Natural killer cell (primary cell): ENCODE results near the gene TEX14. TPM values are rescaled to one million over a fixed set of nuclear protein-coding genes. Genes with fewer than 3 reads are reported as not detected.

Experiments used
- ATAC-seq, 3 donors: fragments of 150-1000 bp in 2 of 3; fragments of 200-7000 bp in 1 of 3; cut with Tn5 transposase; 1 replicate in 1 of 3; 2 replicates in 2 of 3; pipeline ENCODE4 v1.10.0; 2021; ENCODE audit warnings: mild to moderate bottlenecking in 2 of 3, moderate library complexity in 2 of 3
- DNase-seq, 2 donors: peaks; one replicate each; pipeline versions ENCODE4 v3.0.0 to v3.0.0-alpha.2; 2013 to 2021; ENCODE audit warnings: mixed read lengths in 1 of 2
- H3K27ac ChIP-seq: one replicate; pipeline ENCODE4 v1.5.1; 2013; ENCODE audit warnings: mild to moderate bottlenecking, low read length
- H3K27me3 ChIP-seq: one replicate; pipeline ENCODE4 v1.6.1; 2013; ENCODE audit warnings: low read length; ENCODE audit not compliant: control insufficient read depth, insufficient read depth
- H3K36me3 ChIP-seq: one replicate; pipeline ENCODE4 v1.6.1; 2013; ENCODE audit warnings: low read length; ENCODE audit not compliant: control insufficient read depth, insufficient read depth
- H3K4me1 ChIP-seq: one replicate; pipeline ENCODE4 v1.6.1; 2013; ENCODE audit warnings: low read length; ENCODE audit not compliant: control insufficient read depth, insufficient read depth
- H3K4me3 ChIP-seq: one replicate; pipeline ENCODE4 v1.5.1; 2013; ENCODE audit warnings: low read length
- H3K9me3 ChIP-seq: one replicate; pipeline ENCODE4 v1.6.1; 2013; ENCODE audit warnings: low read length; ENCODE audit not compliant: control insufficient read depth, insufficient read depth
- H3K27ac Mint-ChIP-seq, 2 donors: one replicate each; pipeline ENCODE4 v1.8.0; 2022; ENCODE audit warnings: mild to moderate bottlenecking in 2 of 2, mixed read lengths in 2 of 2, moderate library complexity in 1 of 2
- H3K27me3 Mint-ChIP-seq, 2 donors: one replicate each; pipeline ENCODE4 v1.8.0; 2022; ENCODE audit warnings: low read depth in 2 of 2, mixed read lengths in 2 of 2
- H3K36me3 Mint-ChIP-seq: one replicate; pipeline ENCODE4 v1.8.0; 2022; ENCODE audit warnings: mixed read lengths
- H3K4me1 Mint-ChIP-seq, 2 donors: one replicate each; pipeline ENCODE4 v1.8.0; 2022; ENCODE audit warnings: mixed read lengths in 2 of 2
- H3K4me3 Mint-ChIP-seq: one replicate; pipeline ENCODE4 v1.8.0; 2022; ENCODE audit warnings: mild to moderate bottlenecking, moderate library complexity, mixed read lengths
- H3K9me3 Mint-ChIP-seq, 2 donors: one replicate each; pipeline ENCODE4 v1.8.0; 2022; ENCODE audit warnings: mixed read lengths in 2 of 2
- WGBS: methylation state at CpG from one replicate; pipeline ENCODE4 v1.1.7; 2013; ENCODE audit warnings: missing lambda C conversion rate; ENCODE audit not compliant: insufficient coverage; 5-methylcytosine and 5-hydroxymethylcytosine counted together
- intact Hi-C: fragments of 100-400 bp; cut with micrococcal nuclease; formaldehyde crosslinking; loops from one replicate; pipeline ENCODE4 v1.14.2; 2022
- total RNA-seq, 4 donors: library from RNA; stranded (reverse); fragments of 120-200 nt in 1 of 4; gene quantifications; one replicate each; pipeline versions ENCODE4 v1.2.3 to v1.2.4, GENCODE V29; 2013 to 2022
- TF ChIP-seq, protein P1 (sequence below): fragments of 200-600 bp; IDR thresholded peaks from one replicate; pipeline ENCODE4 v1.8.0; 2022; ENCODE audit warnings: antibody characterized with exemption

The TEX14 gene
- total RNA-seq, 3 donors from 2014 or later (not counting 1 experiment from before 2014, with no cell fraction given) = 0.29 to 1.1 (median 0.89) TPM

DNA sequence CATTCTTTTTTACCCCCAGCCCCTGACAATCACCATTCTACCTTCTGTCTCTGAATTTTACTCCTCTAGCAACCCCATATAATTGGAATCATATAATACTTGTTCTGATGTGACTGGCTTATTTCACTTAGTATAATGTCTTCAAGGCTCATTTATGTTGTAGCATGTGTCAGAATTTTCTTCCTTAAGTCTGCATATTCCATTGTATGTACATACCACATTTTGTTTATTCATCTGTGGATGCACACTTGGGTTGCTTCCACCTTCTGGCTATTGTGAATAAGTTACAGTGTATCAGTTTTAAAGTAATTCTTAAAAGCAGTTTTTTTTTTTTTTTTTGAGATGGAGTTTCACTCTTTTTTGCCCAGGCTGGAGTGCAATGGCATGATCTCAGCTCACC lies 39.1 kb upstream of the TEX14 start:
- no peak for DNase-seq
- Histone ChIP-seq H3K27me3 (no peaks in the 10 kb centered on the region), H3K4me1 (no peaks in the 10 kb centered on the region), H3K9me3 (no peaks in the 10 kb centered on the region), H3K4me3 (no peak overlapping the region), H3K36me3 (peaks cover 6% of the 10 kb centered on the region), H3K27ac (no peak overlapping the region)
- no peaks in the 10 kb centered on the region for H3K27me3 Mint-ChIP-seq
- H3K4me3 Mint-ChIP-seq = no peak overlapping the region
- no peak overlapping the region for H3K27ac Mint-ChIP-seq
- intact Hi-C loops = no loop called here
- TF ChIP-seq, protein P1, sequence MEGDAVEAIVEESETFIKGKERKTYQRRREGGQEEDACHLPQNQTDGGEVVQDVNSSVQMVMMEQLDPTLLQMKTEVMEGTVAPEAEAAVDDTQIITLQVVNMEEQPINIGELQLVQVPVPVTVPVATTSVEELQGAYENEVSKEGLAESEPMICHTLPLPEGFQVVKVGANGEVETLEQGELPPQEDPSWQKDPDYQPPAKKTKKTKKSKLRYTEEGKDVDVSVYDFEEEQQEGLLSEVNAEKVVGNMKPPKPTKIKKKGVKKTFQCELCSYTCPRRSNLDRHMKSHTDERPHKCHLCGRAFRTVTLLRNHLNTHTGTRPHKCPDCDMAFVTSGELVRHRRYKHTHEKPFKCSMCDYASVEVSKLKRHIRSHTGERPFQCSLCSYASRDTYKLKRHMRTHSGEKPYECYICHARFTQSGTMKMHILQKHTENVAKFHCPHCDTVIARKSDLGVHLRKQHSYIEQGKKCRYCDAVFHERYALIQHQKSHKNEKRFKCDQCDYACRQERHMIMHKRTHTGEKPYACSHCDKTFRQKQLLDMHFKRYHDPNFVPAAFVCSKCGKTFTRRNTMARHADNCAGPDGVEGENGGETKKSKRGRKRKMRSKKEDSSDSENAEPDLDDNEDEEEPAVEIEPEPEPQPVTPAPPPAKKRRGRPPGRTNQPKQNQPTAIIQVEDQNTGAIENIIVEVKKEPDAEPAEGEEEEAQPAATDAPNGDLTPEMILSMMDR = no peak
- no peaks in the 10 kb centered on the region for H3K36me3 Mint-ChIP-seq
- ATAC-seq = no peak
- no peaks in the 10 kb centered on the region for H3K9me3 Mint-ChIP-seq
- peaks cover 0 to 5% of the 10 kb centered on the region in 2 donors for H3K4me1 Mint-ChIP-seq

DNA sequence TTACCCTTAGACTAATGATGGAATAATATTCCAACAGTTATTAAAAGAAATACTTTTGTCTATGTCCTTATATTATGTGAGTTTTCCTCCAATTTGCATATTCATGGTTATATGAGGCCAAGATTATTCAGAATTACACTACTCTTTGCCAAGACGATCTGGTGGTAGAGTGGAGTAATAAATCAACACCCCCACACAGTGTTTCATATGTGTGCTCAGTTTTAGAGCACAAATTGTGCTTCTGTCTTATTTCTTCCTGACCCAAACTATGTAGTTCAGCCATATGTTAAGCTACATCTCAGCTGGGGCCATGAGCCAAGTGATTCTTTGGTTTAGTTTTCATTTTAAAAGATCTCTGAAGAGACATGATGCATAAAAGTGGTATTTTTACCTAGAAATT lies 37.0 kb upstream of the TEX14 start:
- no peaks in the 10 kb centered on the region for H3K9me3 Mint-ChIP-seq
- no CpG with 5 or more reads among the region's 1 CpG for WGBS
- intact Hi-C loops = no loop called here
- H3K4me3 Mint-ChIP-seq = no peak overlapping the region
- DNase-seq (no peak), ATAC-seq (no peak)
- no peaks in the 10 kb centered on the region for H3K27me3 Mint-ChIP-seq
- Histone ChIP-seq H3K9me3 (no peaks in the 10 kb centered on the region), H3K4me3 (no peak overlapping the region), H3K27me3 (no peaks in the 10 kb centered on the region), H3K4me1 (no peaks in the 10 kb centered on the region), H3K36me3 (peaks cover 6% of the 10 kb centered on the region), H3K27ac (no peak overlapping the region)
- H3K4me1 Mint-ChIP-seq = peaks cover 0 to 5% of the 10 kb centered on the region in 2 donors
- TF ChIP-seq, protein P1 = no peak
- peaks cover 13% of the 10 kb centered on the region for H3K36me3 Mint-ChIP-seq
- H3K27ac Mint-ChIP-seq = no peak overlapping the region

DNA sequence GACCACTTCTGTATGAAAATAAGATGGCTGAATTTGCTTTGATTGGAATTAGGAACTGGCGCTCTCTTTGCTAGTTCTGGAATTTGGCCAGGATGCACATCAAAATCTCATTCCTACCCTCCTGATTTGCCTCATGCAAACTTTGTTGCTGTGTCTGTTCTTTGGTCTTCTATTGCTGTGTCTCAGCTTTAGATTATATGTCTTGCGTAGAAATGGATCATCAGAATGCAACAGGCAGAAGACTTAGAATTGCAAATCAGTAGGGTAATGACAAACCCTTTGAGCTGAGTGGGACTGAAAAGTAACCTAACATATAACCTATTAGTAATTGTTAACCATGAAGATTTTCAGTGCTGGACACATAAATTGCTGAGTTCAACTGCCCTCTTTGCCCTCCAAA lies 30.9 kb upstream of the TEX14 start:
- Histone ChIP-seq H3K4me1 (no peaks in the 10 kb centered on the region), H3K4me3 (no peak overlapping the region), H3K9me3 (no peaks in the 10 kb centered on the region), H3K27me3 (no peaks in the 10 kb centered on the region), H3K27ac (no peak overlapping the region), H3K36me3 (peaks cover 18% of the 10 kb centered on the region)
- intact Hi-C loops = no loop called here
- no peaks in the 10 kb centered on the region for H3K27me3 Mint-ChIP-seq
- ATAC-seq (no peak), DNase-seq (no peak)
- no peaks in the 10 kb centered on the region for H3K9me3 Mint-ChIP-seq
- no peak overlapping the region for H3K27ac Mint-ChIP-seq
- WGBS = 100% methylated on average over 2 of the region's 2 CpGs
- TF ChIP-seq, protein P1 = no peak
- H3K4me1 Mint-ChIP-seq = no peaks in the 10 kb centered on the region
- H3K4me3 Mint-ChIP-seq = no peak overlapping the region
- H3K36me3 Mint-ChIP-seq = peaks cover 14% of the 10 kb centered on the region

DNA sequence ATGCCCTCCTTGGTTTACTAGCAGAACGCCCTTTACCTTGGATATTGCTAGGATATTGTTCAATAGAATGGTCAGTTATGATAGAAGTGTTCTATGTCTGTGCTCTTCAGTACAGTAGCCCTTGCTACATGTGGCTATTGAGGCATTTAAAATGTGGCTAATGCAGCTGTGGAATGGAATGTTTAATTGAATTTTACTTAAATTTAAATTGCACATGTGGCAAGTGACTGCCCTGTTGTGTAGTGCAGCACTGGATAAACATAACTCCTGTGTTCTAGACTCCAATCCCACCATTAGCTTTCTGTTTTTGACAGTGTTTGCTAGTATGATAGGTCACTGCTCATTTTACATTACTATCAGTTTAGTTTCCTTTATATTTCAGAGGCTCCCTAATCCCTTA lies 30.4 kb upstream of the TEX14 start:
- DNase-seq (no peak), ATAC-seq (no peak)
- H3K36me3 Mint-ChIP-seq = peaks cover 14% of the 10 kb centered on the region
- H3K36me3 ChIP-seq = peaks cover 18% of the 10 kb centered on the region
- WGBS = 100% methylated on average over 1 of the region's 1 CpG
- H3K4me1 Mint-ChIP-seq = no peaks in the 10 kb centered on the region
- H3K4me1 ChIP-seq = no peaks in the 10 kb centered on the region
- H3K27me3 ChIP-seq = no peaks in the 10 kb centered on the region
- H3K9me3 ChIP-seq = no peaks in the 10 kb centered on the region
- H3K9me3 Mint-ChIP-seq = no peaks in the 10 kb centered on the region
- no peak overlapping the region for H3K27ac ChIP-seq
- H3K27me3 Mint-ChIP-seq = no peaks in the 10 kb centered on the region
- H3K4me3 ChIP-seq = no peak overlapping the region
- H3K27ac Mint-ChIP-seq = no peak overlapping the region
- no peak overlapping the region for H3K4me3 Mint-ChIP-seq
- intact Hi-C loops = no loop called here
- TF ChIP-seq, protein P1 = no peak
